Occipital lobe (tissue), 2 donors: ENCODE measurements around the gene REEP1. TPM values are rescaled to one million over a fixed set of nuclear protein-coding genes. Genes with fewer than 3 reads are reported as not detected.
"Not testable (repeated sequence)": the region's sequence is repeated elsewhere in the genome, so short reads cannot be mapped to it uniquely, and the experiment has no call there.

Experiments used
- DNase-seq: peaks from one replicate; lab custom pipeline; 2025; lab: John Stamatoyannopoulos, UW
- total RNA-seq: library from RNA; depleted of rRNA; stranded (reverse); fragments of >200 nt; gene quantifications from one replicate; pipeline ENCODE4 v1.2.3, GENCODE V29; 2014

Gene REEP1
- total RNA-seq, 1 donor from 2014 or later = 156 TPM

- DNase-seq = no peak
Observed at GRCh38 chr2:86284401-86284841, 53.0 kb downstream of the REEP1 start.

- DNase-seq = no peak
Observed at GRCh38 chr2:86283411-86284030, 53.9 kb downstream of the REEP1 start.

GRCh38 chr2:86281066-86281700, 56.2 kb downstream of the REEP1 start:
- DNase-seq = no peak

GRCh38 chr2:86280191-86280667, 57.2 kb downstream of the REEP1 start:
- no peak for DNase-seq

GRCh38 chr2:86275962-86276361, 61.5 kb downstream of the REEP1 start:
- DNase-seq = no peak

GRCh38 chr2:86275384-86275799, 62.0 kb downstream of the REEP1 start:
- DNase-seq = no peak

- no peak for DNase-seq
Observed at GRCh38 chr2:86274918-86275275, 62.5 kb downstream of the REEP1 start.

GRCh38 chr2:86274265-86274917, 63.0 kb downstream of the REEP1 start:
- DNase-seq = no peak

GRCh38 chr2:86272111-86272510, 65.3 kb downstream of the REEP1 start:
- no peak for DNase-seq

GRCh38 chr2:86271248-86271647, 66.2 kb downstream of the REEP1 start:
- DNase-seq = no peak

- no peak for DNase-seq
Observed at GRCh38 chr2:86263956-86264355, 73.5 kb downstream of the REEP1 start.

GRCh38 chr2:86260978-86261377, 76.4 kb downstream of the REEP1 start:
- no peak for DNase-seq

- DNase-seq = no peak
Observed at GRCh38 chr2:86258106-86258505, 79.3 kb downstream of the REEP1 start.

- DNase-seq = no peak
Observed at GRCh38 chr2:86256982-86257381, 80.4 kb downstream of the REEP1 start.

GRCh38 chr2:86256300-86256699, 81.1 kb downstream of the REEP1 start:
- no peak for DNase-seq

GRCh38 chr2:86254576-86255538, 82.6 kb downstream of the REEP1 start:
- no peak for DNase-seq

- DNase-seq = no peak
Observed at GRCh38 chr2:86253424-86253823, 84.0 kb downstream of the REEP1 start.

- DNase-seq = no peak
Observed at GRCh38 chr2:86251840-86252266, 85.6 kb downstream of the REEP1 start.

- peak; percentile 31 for DNase-seq
Observed at GRCh38 chr2:86249579-86250391, 87.6 kb downstream of the REEP1 start.

GRCh38 chr2:86249176-86249575, 88.2 kb downstream of the REEP1 start:
- DNase-seq = no peak

- DNase-seq = not testable (repeated sequence)
Observed at GRCh38 chr2:86245222-86245621, 92.2 kb downstream of the REEP1 start.
